C4-2B (cell line): ENCODE data around the gene RAPGEF1.

Source experiments
- CTCF ChIP-seq: fragments of 450-650 bp; conservative IDR thresholded peaks from 2 replicates; pipeline ENCODE4 v1.5.1; 2017; ENCODE audit warnings: mild to moderate bottlenecking
- ZFX ChIP-seq: fragments of 450-650 bp; IDR thresholded peaks from 2 replicates; pipeline ENCODE4 v1.6.1; 2017

GRCh38 chr9:131562032-131562959 lies 177.6 kb downstream of the RAPGEF1 start:
- TF ChIP-seq CTCF, result no peak
- TF ChIP-seq ZFX, result no peak
